IMR-90 (cell line): ENCODE results near the gene PHEX.

Experiments used
- BHLHE40 ChIP-seq: fragments of 150-350 bp; IDR thresholded peaks from 2 replicates; pipeline ENCODE4 v1.6.1; 2016; ENCODE audit warnings: mild to moderate bottlenecking, low read depth, low read length
- CEBPB ChIP-seq: IDR thresholded peaks from 2 replicates; pipeline ENCODE4 v1.6.1; 2012; ENCODE audit warnings: low read depth, low read length, improper control_type of control experiment
- CHD1 ChIP-seq: IDR thresholded peaks from 2 replicates; pipeline ENCODE4 v1.6.1; 2012; ENCODE audit warnings: low read depth, low read length, improper control_type of control experiment
- CTCF ChIP-seq: conservative IDR thresholded peaks from 2 replicates; pipeline ENCODE4 v1.5.1; 2012; ENCODE audit warnings: mild to moderate bottlenecking, low read depth, low read length, improper control_type of control experiment
- ELK1 ChIP-seq: fragments of 150-350 bp; IDR thresholded peaks from 2 replicates; pipeline ENCODE4 v1.6.1; 2016; ENCODE audit warnings: low read depth, mild to moderate bottlenecking, low read length, moderate library complexity, borderline replicate concordance
- FOS ChIP-seq: fragments of 150-350 bp; IDR thresholded peaks from 2 replicates; pipeline ENCODE4 v1.6.1; 2016; ENCODE audit warnings: low read depth, low read length
- MXI1 ChIP-seq: IDR thresholded peaks from 2 replicates; pipeline ENCODE4 v1.6.1; 2012; ENCODE audit warnings: low read depth, mild to moderate bottlenecking, low read length, moderate library complexity, borderline replicate concordance
- POLR2A ChIP-seq: IDR thresholded peaks from 2 replicates; pipeline ENCODE4 v1.6.1; 2012; ENCODE audit warnings: mild to moderate bottlenecking, low read depth, low read length
- RAD21 ChIP-seq: IDR thresholded peaks from 2 replicates; pipeline ENCODE4 v1.6.1; 2012; ENCODE audit warnings: low read length, improper control_type of control experiment
- RCOR1 ChIP-seq: IDR thresholded peaks from 2 replicates; pipeline ENCODE4 v1.6.1; 2012; ENCODE audit warnings: mild to moderate bottlenecking, low read length, improper control_type of control experiment; ENCODE audit not compliant: insufficient replicate concordance
- RFX5 ChIP-seq: IDR thresholded peaks from 2 replicates; pipeline ENCODE4 v1.8.0; 2012; ENCODE audit warnings: low read depth, mild to moderate bottlenecking, low read length, moderate library complexity
- SMC3 ChIP-seq: fragments of 150-350 bp; IDR thresholded peaks from 2 replicates; pipeline ENCODE4 v1.6.1; 2016; ENCODE audit warnings: low read depth, mild to moderate bottlenecking, antibody characterized with exemption, low read length, moderate library complexity
- USF2 ChIP-seq: fragments of 150-350 bp; IDR thresholded peaks from 2 replicates; pipeline ENCODE4 v1.6.1; 2017; ENCODE audit warnings: mild to moderate bottlenecking, antibody characterized with exemption, low read length, low read depth

GRCh38 chrX:22134681-22135080 is 102.6 kb downstream of the PHEX start:
- TF ChIP-seq CTCF = no peak
- no peak for TF ChIP-seq SMC3
- no peak for TF ChIP-seq RCOR1
- peak; percentile 79 for TF ChIP-seq CEBPB
- TF ChIP-seq POLR2A = no peak
- peak; percentile 84 for TF ChIP-seq FOS
- no peak for TF ChIP-seq BHLHE40
- TF ChIP-seq RAD21 = no peak
- no peak for TF ChIP-seq USF2
- TF ChIP-seq CHD1 = no peak
- TF ChIP-seq RFX5 = no peak
- no peak for TF ChIP-seq MXI1
- no peak for TF ChIP-seq ELK1
